ELF-1 (cell line): ENCODE measurements around the gene CPXCR1.
A peak's percentile ranks its signal among the peaks of the same experiment; 100 is the strongest.
"Not testable (repeated sequence)": the region's sequence is repeated elsewhere in the genome, so short reads cannot be mapped to it uniquely, and the experiment has no call there.

Experiments used
- DNase-seq: peaks from one replicate; pipeline ENCODE4 v3.0.0-alpha.2; 2016; ENCODE audit warnings: low read depth, low spot score

Gene CPXCR1

GRCh38 chrX:88746925-88747324 is at the start of gene CPXCR1:
CPXCR1 (plus strand) TSS chrX:88747225; CDS start chrX:88753415, 6,190 bp downstream.
- no peak for DNase-seq

DNA sequence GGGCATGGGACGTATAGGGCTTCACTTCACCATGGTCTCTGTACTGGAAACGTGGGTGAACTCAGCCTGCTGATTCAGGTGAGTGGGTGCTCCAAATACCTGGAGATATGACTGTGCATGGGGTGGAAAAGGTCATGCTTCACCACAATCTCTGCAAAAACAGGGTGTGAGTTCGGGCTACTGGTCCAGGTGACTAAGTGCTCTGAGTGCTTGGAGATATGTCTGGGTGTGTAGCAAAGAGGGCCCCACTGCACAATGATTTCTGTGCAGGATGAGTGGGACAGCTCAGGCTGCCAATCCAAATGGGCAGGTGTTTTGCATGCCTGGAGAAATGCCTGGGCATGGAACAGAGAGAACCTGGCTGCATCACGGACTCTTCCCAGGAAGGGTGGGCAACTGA is 11.2 kb upstream of the CPXCR1 start:
- no peak for DNase-seq

DNA sequence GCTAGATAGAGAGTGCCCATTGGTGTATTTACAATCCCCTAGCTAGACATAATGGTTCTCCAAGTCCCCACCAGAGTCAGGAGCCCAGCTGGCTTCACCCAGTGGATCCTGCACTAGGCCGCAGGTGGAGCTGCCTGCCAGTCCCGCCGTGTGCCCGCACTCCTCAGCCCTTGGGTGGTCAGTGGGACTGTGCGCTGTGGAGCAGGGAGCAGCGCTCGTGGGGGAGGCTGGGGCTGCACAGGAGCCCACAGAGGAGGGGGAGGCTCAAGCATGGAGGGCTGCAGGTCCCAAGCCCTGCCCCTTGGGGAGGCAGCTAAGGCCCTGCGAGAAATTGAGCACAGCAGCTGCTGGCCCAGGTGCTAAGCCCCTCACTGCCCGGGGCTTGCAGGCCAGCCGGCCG is 810 bp upstream of the CPXCR1 start:
- DNase-seq = not testable (repeated sequence)

- DNase-seq = not testable (repeated sequence)
Observed at GRCh38 chrX:88752339-88752738, 5.3 kb downstream of the CPXCR1 start.

DNA sequence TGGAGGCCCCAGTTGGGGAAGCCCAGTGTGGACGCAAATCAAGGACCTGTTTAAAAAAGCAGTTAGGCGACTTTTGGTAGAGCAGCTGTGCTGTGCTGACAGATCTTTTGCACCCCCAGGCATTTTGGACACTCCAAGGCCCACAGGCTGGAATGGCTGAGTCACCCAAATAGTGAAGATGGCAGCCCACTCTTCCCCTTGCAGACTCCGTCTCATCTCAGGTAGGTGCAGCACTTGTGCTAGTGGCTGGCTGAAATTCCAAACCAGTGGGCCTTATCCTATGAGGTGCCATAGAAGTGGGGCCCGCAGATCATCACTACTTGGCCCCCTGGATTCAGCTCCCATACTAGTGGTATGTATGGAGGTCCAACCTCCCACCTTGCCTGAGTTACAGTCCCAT is 42.8 kb downstream of the CPXCR1 start:
- peak; percentile 22 for DNase-seq
